Keratinocyte (primary cell): ENCODE results near the gene CNTNAP2. TPM values are rescaled to one million over a fixed set of nuclear protein-coding genes. Genes with fewer than 3 reads are reported as not detected.

Experiments
- DNase-seq: peaks from one replicate; pipeline ENCODE4 v3.0.0-alpha.2; 2011; ENCODE audit warnings: low read depth, missing footprints, low spot score
- FAIRE-seq: peaks from 2 replicates; lab custom pipeline; 2011; peaks lifted over from hg19 to GRCh38; lab: Jason Lieb, UNC
- H2AFZ ChIP-seq: 2 replicates; pipeline ENCODE4 v1.6.0; 2012; ENCODE audit warnings: low read length, control low read depth, inconsistent platforms; ENCODE audit not compliant: control insufficient read depth
- H3K27ac ChIP-seq: 2 replicates; pipeline ENCODE4 v1.5.1; 2011; ENCODE audit warnings: low read length; ENCODE audit not compliant: control insufficient read depth, insufficient read depth
- H3K27me3 ChIP-seq: 3 replicates; pipeline ENCODE4 v1.6.0; 2011; ENCODE audit warnings: low read length; ENCODE audit not compliant: control insufficient read depth, insufficient read depth; ENCODE audit errors: extremely low read depth
- H3K36me3 ChIP-seq, 2 experiments: 2 replicates in 1 of 2; 3 replicates in 1 of 2; pipeline ENCODE4 v1.5.1; 2011; ENCODE audit warnings: low read length in 2 of 2, mild to moderate bottlenecking in 1 of 2; ENCODE audit not compliant: control insufficient read depth in 2 of 2, insufficient read depth in 2 of 2; ENCODE audit errors: extremely low read depth in 1 of 2
- H3K4me1 ChIP-seq: 3 replicates; pipeline ENCODE4 v1.5.1; 2011; ENCODE audit warnings: low read length; ENCODE audit not compliant: control insufficient read depth, insufficient read depth; ENCODE audit errors: extremely low read depth
- H3K4me2 ChIP-seq: 3 replicates; pipeline ENCODE4 v1.6.0; 2011; ENCODE audit warnings: low read depth, low read length; ENCODE audit not compliant: control insufficient read depth, insufficient read depth; ENCODE audit errors: extremely low read depth
- H3K4me3 ChIP-seq, 3 experiments: fragments of 200-600 bp in 1 of 3; sonication (generic) in 1 of 3; 2 replicates in 2 of 3; 3 replicates in 1 of 3; pipeline ENCODE4 v1.5.1; 2011 to 2016; ENCODE audit warnings: low read length in 3 of 3, mild to moderate bottlenecking in 3 of 3, control low read depth in 2 of 3, inconsistent platforms in 1 of 3, low read depth in 1 of 3, mixed read lengths in 1 of 3, mixed run types in 1 of 3, moderate library complexity in 1 of 3; ENCODE audit not compliant: control insufficient read depth in 2 of 3, insufficient read depth in 2 of 3; ENCODE audit errors: extremely low read depth in 1 of 3
- H3K79me2 ChIP-seq: 2 replicates; pipeline ENCODE4 v1.6.0; 2012; ENCODE audit warnings: low read length; ENCODE audit not compliant: control insufficient read depth, insufficient read depth
- H3K9ac ChIP-seq: 3 replicates; pipeline ENCODE4 v1.6.0; 2011; ENCODE audit warnings: low read length; ENCODE audit not compliant: control insufficient read depth, insufficient read depth; ENCODE audit errors: extremely low read depth
- H3K9me1 ChIP-seq: 3 replicates; pipeline ENCODE4 v1.6.0; 2011; ENCODE audit warnings: low read length; ENCODE audit not compliant: control insufficient read depth, insufficient read depth; ENCODE audit errors: extremely low read depth
- H3K9me3 ChIP-seq: 2 replicates; pipeline ENCODE4 v1.5.1; 2012; ENCODE audit warnings: low read depth, low read length; ENCODE audit not compliant: control insufficient read depth
- H4K20me1 ChIP-seq: 3 replicates; pipeline ENCODE4 v1.6.0; 2011; ENCODE audit warnings: low read length; ENCODE audit not compliant: control insufficient read depth, insufficient read depth; ENCODE audit errors: extremely low read depth
- EZH2 ChIP-seq: IDR thresholded peaks from one replicate; pipeline ENCODE4 v1.6.1; 2012; ENCODE audit warnings: inconsistent platforms, mild to moderate bottlenecking, low read length, moderate library complexity
- dilution Hi-C: fragments of 300-500 bp; cut with MboI; formaldehyde crosslinking; loops from one replicate; pipeline ENCODE4 v1.7.0; 2020; ENCODE audit warnings: low sequenced_read_pairs; ENCODE audit not compliant: extremely low pct_ligation_motif_present
- polyA plus RNA-seq, 5 experiments: library from polyadenylated mRNA; depleted of rRNA in 3 of 5; stranded (reverse) in 3 of 5; stranded (forward) in 1 of 5; unstranded in 1 of 5; fragments of >200 nt; gene quantifications; 1 replicate in 1 of 5; 2 replicates in 3 of 5; 3 replicates in 1 of 5; pipeline versions ENCODE4 v1.2.1 to v1.2.3, GENCODE V29; 2011 to 2012; ENCODE audit warnings: missing spikeins in 2 of 5, low read depth in 1 of 5, low replicate concordance in 1 of 5
- TF ChIP-seq, protein P1 (sequence below), 3 experiments: IDR thresholded peaks in 1 of 3; conservative IDR thresholded peaks in 1 of 3; optimal IDR thresholded peaks in 1 of 3; 2 replicates in 2 of 3; 3 replicates in 1 of 3; pipeline versions ENCODE3 to v1.5.1; 2011; ENCODE audit warnings: low read length in 3 of 3, mild to moderate bottlenecking in 3 of 3, moderate library complexity in 2 of 3, control low read depth in 1 of 3, inconsistent platforms in 1 of 3; ENCODE audit not compliant: insufficient read depth in 2 of 3; ENCODE audit errors: extremely low read depth in 1 of 3

CNTNAP2 gene
- polyA plus RNA-seq, 1 donor (not counting 4 experiments of a cell fraction or from before 2014, with no cell fraction given): 1.4 TPM

DNA sequence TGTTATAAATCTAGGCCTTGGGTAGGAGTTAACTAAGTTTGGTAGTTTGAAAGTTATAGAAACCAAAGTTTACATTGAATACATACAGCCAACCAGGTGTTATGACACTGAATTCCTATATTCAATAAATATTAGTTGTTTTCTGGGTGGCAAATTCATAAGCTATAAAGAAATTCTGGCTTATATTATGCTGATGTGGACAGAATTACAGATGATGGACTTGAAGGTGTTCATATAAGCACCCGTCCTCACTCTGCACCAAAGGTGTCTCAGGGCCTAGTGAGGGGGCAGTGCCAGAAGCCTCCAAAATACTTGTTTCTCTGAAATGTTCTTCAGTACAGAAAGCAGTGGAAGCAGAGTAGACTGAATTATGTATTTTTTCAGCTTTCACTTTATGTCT, 973.0 kb downstream of the CNTNAP2 start:
- Histone ChIP-seq H3K9ac (no peak overlapping the region), H2AFZ (no peak overlapping the region), H3K4me3 (no peak overlapping the region), H3K79me2 (no peaks in the 10 kb centered on the region), H4K20me1 (no peaks in the 10 kb centered on the region), H3K27ac (no peak overlapping the region), H3K27me3 (no peaks in the 10 kb centered on the region), H3K9me1 (no peaks in the 10 kb centered on the region), H3K9me3 (no peaks in the 10 kb centered on the region), H3K4me2 (no peak overlapping the region), H3K4me1 (no peaks in the 10 kb centered on the region), H3K36me3 (no peaks in the 10 kb centered on the region)
- TF ChIP-seq, protein P1, sequence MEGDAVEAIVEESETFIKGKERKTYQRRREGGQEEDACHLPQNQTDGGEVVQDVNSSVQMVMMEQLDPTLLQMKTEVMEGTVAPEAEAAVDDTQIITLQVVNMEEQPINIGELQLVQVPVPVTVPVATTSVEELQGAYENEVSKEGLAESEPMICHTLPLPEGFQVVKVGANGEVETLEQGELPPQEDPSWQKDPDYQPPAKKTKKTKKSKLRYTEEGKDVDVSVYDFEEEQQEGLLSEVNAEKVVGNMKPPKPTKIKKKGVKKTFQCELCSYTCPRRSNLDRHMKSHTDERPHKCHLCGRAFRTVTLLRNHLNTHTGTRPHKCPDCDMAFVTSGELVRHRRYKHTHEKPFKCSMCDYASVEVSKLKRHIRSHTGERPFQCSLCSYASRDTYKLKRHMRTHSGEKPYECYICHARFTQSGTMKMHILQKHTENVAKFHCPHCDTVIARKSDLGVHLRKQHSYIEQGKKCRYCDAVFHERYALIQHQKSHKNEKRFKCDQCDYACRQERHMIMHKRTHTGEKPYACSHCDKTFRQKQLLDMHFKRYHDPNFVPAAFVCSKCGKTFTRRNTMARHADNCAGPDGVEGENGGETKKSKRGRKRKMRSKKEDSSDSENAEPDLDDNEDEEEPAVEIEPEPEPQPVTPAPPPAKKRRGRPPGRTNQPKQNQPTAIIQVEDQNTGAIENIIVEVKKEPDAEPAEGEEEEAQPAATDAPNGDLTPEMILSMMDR (optimal IDR thresholded peaks at IDR 0.05 in 1 of 3, IDR thresholded peaks at IDR 0.05 in 1 of 3, conservative IDR thresholded peaks at IDR 0.05 in 1 of 3; ENCODE audit: extremely low read depth in 1 of 3, insufficient read depth in 2 of 3, low read length in 3 of 3): no peak
- no peak for TF ChIP-seq EZH2
- FAIRE-seq (no peak), DNase-seq (no peak)
- dilution Hi-C loops: no loop called here

DNA sequence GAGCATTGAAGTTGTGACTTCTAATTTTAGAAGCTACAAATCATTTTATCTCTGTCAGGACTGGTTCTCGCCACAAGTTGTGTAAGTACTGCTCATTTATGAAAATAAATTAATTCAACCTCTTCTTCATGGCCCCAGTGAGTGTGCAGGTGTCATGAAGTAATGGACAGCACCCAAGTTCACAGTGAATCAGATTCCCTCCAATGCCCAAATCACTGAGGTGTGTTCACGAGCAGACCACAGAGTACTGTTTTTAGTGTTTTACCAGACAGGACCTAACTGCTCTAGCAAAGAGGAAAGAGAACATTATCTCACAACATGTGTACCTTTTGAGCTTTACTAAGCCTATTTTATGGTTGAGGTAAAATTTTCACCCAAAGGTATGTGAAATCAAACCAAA, 980.0 kb downstream of the CNTNAP2 start:
- Histone ChIP-seq H3K9ac (no peak overlapping the region), H3K4me3 (no peak overlapping the region), H3K9me3 (peaks cover 2% of the 10 kb centered on the region), H3K79me2 (no peaks in the 10 kb centered on the region), H3K27me3 (no peaks in the 10 kb centered on the region), H3K9me1 (no peaks in the 10 kb centered on the region), H4K20me1 (no peaks in the 10 kb centered on the region), H2AFZ (no peak overlapping the region), H3K27ac (no peak overlapping the region), H3K4me2 (no peak overlapping the region), H3K36me3 (no peaks in the 10 kb centered on the region), H3K4me1 (no peaks in the 10 kb centered on the region)
- FAIRE-seq (no peak), DNase-seq (no peak)
- dilution Hi-C loops: no loop called here
- TF ChIP-seq, protein P1 (optimal IDR thresholded peaks at IDR 0.05 in 1 of 3, IDR thresholded peaks at IDR 0.05 in 1 of 3, conservative IDR thresholded peaks at IDR 0.05 in 1 of 3; ENCODE audit: extremely low read depth in 1 of 3, insufficient read depth in 2 of 3, low read length in 3 of 3): no peak
- no peak for TF ChIP-seq EZH2
